GM18526 (cell line): Measurements from ENCODE around the gene CCDC57.

Experiments used
- POLR2A ChIP-seq: IDR thresholded peaks from 3 replicates; pipeline ENCODE4 v1.6.1; 2011; ENCODE audit not compliant: insufficient read length; ENCODE audit errors: extremely low read depth

Gene CCDC57

DNA sequence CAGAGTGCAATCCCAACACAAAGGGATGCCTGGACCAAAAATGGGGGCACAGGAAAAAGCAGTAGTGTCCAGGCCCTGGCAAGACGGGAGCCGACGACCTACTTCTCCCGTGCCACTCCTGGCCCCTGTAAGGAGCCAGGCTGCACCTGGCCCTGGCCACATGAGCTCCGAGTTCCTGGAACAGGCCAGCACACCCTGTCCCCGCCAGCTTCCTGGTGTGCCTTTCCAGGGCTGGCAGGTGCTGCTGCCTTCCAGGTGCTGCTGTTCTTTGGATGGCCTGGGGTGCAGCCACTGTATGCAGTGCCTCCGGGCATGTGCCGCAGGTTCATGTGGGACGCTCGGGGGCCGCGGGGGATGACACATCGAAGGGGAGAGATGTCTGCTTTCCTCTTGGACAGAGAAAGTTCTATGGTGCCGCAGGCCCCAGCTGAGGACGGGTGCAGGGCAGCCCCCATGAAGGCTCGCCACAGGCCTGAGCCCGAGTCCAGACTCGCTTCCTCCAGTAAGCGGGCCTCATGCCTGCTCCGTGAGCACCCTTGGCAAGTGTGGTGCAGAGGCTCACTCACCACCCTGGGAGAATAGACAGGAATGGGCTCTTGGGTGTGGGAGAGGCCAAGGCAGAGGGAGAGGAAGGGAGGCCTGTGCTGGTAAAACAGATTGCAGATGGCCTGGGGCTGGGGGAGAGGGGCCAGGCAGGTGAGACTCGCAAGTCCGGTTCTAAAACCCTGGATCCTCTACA, 59.9 kb downstream of the CCDC57 start:
- TF ChIP-seq POLR2A = no peak

DNA sequence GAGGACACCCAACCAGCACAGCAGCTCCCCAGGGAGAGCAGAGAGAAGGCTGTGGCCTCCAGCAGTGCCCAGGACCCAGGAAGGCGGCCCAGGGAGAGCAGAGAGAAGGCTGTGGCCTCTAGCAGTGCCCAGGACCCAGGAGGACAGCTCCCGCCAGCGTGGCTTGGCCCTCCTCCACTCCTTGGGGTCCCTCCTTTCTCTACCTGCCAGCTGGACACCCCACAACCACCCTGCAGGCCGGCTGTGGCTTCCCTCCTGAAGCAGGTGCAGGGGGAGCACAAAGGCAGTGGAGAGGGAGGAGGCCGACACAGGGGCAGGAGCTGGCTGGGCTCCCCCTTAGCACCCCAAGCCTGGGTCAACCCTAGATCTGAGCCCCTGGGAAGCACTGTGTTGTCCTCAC, 60.5 kb downstream of the CCDC57 start:
- no peak for TF ChIP-seq POLR2A

DNA sequence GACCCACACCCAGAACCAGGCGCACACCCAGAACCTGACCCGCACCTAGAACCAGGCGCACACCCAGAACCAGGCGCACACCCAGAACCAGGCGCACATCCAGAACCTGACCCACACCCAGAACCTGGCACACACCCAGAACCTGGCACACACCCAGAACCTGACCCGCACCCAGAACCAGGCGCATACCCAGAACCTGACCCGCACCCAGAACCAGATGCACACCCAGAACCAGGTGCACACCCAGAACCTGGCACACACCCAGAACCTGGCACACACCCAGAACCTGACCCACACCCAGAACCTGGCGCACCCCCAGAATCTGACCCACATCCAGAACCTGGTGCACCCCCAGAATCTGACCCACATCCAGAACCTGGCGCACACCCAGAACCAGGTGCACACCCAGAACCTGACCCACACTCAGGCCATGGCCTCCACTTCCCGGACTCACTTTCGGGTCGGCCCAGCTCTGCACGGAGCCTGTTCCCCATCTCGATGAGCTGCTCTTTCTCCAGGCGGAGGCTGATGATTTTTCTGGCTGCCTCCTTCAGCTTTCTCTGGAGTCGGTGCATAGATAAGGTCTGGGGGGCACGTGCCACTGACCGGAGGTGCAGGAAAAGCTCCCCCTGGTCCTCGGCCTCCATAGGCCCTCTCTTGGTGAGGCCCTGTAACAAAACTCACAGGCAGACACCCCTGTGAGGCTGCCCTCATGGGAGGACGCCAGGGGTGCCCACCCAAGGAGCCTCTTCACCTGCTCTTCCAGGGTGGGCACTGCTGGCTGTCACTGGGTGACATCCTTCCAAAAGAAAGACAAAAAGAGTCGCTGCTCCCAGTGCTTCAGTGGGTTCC, 61.3 kb downstream of the CCDC57 start:
- TF ChIP-seq POLR2A = no peak

DNA sequence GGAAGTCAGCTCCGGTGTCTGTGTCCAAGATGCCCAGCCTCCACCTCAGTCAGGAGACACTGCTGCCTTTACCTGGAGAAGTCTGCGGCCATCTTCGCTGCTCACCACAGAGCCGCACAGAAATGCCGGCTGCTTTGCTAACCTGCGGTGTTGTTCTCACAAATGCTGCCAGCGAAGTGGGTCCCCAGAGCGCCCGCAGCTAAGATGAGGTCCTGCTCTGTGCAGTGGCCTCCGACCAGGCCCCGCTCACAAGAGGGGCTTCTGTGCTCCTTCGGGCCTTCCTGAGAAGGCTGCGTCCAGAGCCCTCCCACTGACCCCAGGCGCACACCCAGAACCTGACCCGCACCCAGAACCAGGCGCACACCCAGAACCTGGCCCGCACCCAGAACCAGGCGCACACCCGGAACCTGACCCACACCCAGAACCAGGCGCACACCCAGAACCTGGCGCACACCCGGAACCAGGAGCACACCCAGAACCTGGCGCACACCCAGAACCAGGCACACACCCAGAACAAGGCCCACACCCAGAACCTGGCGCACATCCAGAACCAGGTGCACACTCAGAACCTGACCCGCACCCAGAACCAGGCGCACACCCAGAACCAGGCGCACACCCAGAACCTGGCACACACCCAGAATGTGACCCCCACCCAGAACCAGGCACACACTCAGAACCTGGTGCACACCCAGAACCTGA, 63.1 kb downstream of the CCDC57 start:
- no peak for TF ChIP-seq POLR2A

DNA sequence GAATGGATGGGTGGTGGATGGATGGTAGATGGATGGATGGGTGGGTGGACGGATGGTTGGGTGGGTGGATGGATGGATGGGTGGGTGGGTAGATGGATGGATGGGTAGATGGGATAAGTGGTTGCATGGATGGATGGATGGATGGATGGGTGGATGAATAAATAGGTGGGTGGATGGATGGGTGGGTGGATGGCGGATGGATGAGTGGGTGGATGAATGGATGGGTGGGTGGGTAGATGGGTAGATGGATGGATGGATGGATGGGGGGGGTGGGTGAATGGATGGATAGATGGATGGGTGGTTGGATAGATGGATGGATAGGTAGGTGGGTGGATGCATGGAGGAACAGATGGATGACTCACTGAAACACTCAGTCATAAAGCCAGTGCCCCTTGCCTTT, 63.6 kb downstream of the CCDC57 start:
- no peak for TF ChIP-seq POLR2A

DNA sequence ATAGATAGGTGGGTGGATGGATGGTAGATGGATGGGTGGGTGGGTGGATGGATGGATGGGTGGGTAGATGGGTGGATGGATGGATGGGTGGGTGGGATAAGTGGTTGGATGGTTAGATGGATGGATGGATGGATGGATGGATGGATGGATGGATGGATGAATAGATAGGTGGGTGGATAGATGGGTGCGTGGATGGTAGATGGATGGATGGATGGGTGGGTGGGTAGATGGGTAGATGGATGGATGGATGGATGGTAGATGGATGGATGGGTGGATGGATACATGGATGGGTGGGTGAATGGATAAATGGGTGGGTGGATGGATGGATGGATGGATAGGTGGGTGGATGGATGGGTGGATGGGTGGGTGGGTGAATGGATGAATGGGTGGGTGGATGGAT, 64.6 kb downstream of the CCDC57 start:
- TF ChIP-seq POLR2A = no peak

DNA sequence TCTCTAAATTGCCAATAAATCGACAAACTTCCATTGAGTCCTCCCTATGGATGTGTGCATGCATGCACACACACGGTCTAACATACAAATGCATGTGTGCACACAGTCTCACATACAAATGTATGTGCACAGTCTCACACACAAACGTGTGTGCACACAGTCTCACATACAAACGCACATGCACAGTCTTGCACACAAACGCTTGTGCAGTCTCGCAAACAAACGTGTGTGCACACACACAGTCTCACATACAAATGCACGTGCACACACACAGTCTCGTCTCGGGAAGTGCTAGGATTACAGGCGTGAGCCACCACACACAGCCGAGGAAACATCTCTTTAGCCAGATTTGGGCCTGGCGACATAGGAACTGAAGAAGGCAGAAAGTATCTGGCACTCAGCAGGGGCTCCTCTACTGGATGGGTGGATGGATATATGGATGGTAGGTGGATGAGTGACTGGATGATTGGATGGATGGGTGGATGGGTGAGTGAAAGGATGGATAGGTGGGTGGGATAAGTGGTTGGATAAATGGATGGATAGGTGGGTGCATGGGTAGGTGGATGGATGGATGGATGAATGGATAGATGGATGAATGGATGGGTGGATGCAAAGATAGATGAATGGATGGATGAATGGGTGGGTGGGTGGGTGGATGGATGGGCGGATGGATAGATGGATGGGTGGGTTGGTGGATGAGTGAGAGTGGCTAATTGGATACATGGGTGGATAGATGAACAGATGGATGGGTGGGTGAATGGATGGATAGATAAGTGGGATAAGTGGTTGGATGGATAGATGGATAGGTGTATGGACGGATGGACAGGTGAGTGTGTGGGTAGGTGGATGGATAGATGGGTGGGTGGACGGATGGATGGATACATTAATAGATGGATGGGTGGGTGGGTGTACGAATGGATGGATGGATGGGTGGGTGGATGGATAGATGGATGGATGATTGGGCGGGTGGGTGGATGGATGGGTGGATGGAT, 65.7 kb downstream of the CCDC57 start:
- no peak for TF ChIP-seq POLR2A

DNA sequence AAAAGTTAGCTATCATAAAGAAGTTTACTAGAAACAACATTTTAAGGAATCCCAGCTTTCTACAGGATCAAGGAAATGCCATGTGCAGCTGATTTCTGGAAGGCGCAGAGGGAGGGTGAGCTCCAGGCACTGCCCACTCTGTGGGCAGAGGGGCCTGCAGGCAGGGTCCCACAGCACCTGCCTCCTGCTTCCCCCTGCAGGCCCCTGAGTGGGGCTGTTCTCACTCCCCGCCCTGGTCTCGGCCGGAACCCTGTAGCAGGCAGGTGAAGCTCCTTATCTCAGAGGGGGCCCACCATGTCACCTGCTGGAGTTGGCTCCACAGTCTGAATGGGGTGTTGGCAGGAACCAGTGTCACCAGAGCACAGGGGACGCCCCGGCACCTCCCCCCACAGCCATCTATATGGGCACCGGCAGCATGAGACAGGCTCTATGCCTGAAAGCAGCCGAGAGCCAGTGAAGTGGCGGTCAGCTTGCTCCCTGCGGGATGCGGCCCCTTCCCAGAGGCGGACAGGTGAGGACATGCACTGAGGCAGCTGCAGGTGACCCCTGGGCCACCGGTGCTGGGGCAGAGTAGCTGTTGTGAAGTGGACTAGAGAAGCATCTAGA, 67.0 kb downstream of the CCDC57 start:
- TF ChIP-seq POLR2A = no peak

DNA sequence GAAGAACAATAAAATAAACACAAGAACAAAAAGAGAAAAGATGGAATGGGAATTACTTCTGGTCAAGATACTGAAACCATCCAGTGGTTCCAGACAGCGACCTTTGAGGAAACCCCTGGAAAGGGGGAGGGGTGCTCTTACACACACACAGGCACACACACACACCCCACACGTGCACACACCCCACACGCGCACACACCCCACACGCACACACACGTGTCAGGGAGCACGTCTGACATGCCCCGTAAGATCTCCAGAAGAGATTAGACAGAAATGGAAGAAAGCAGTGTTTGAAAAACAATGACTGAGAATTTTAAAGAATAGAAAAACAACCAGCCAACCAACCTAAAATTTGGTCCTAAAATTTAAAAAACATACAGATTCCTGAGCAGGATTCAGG, 69.3 kb downstream of the CCDC57 start:
- no peak for TF ChIP-seq POLR2A

DNA sequence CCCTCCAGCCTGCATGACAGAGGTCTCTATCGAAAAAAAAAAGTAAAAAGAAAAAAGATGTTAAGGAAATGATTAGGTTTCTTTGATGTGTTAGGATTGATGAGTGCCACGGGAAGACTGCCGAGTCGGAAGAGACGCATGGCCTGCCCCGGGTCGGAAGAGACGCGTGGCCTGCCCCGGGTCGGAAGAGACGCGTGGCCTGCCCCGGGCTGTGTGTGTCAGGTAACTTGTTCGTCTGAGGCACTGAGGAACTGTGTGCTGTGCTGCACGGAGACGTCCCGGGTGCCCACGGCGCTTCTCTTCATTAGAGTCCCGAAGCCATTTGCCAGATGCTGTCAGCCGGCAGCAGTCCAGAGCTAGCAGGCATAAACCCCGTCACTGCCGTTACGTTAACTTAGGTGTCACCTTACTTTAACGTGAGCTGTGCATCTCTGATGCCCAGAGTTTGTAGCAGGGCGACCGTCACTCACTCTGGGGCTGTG, 74.1 kb downstream of the CCDC57 start:
- no peak for TF ChIP-seq POLR2A

DNA sequence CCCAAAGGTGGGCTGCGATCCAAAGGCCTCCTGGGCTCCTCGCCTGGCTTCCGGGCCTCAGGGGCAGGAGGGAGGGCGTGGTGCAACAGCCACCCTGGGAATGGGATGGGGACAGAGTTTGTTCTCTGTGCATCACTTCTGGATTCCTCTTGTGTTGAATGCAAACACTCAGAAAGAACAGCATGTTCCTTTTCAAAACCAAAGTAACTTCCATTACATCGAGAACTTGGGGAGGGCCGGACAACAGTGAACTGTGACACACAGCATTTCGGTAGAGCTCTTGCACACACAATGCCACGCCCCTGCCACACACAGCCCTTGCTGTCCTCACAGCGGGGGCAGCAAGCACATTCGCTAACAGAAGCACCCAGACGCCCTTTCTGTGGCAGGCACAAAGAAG, 78.5 kb downstream of the CCDC57 start:
- TF ChIP-seq POLR2A = no peak

DNA sequence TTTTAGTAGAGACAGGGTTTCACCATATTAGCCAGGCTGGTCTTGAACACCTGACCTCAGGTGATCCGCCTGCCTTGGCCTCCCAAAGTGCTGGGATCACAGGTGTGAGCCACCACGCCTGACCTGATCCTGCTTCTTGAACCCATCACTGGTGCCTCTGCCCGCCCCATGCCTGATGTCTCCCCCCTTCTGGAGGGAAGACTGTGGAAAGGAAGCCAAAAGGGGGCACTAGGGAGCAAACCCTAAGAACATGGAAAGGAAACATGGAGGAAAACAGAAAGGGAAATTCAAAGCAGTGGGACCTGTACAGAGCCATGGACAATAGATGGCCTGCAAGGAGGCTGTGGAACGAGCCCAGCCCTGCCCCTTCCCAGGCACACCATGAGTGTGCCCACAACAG, 83.5 kb downstream of the CCDC57 start:
- TF ChIP-seq POLR2A = no peak

DNA sequence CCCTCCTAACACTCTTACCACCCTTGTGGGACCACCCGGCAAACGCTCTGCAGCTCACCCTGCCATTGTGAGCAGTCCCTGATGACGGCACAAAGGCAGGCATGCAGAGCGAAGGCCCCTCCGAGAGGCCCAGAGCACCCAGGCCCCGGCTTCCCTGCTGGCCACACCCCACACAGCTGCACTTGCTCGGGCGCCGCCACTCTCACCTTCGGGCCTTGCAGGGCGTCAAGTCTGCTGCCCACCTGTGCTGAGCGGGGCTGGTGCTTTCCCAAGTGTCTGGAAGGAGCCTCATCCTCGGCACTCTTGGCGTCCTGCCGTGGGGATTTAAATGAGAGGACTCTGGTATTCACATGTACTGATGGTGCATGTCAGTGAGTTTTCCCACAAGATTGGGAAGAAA, 84.4 kb downstream of the CCDC57 start:
- TF ChIP-seq POLR2A = no peak

DNA sequence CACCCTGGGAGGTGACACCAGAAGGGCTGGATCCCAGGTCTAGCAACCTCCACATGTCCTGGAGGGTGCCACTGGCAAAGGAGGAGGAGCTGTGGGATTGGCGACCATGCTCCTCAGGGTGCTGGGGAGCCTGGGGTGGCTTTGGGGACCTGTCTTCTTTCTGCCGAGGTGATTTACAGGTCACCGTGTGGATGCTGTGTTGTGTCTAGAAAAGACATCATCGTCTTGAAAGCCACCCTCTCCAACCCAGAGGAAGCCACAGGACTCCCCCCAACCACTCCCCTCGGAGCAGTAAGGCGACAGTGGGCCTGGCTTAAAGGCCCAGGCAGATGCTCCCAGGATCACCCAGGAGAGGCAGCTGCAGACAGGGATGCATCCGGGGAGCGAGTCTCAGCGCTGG, 84.9 kb downstream of the CCDC57 start:
- no peak for TF ChIP-seq POLR2A
